Measurements from ENCODE around the gene NPIPB8.
"Not testable (repeated sequence)": the region's sequence is repeated elsewhere in the genome, so short reads cannot be mapped to it uniquely, and the experiment has no call there.

NPIPB8 gene

GRCh38 chr16:28637765-28638164 lies at the start of gene NPIPB8:
Gene NPIPB8 (plus strand): TSS chr16:28638065. CDS start chr16:28638361, 296 bp downstream.
- DNase-seq (ENCODE audit: low spot score) = not testable (repeated sequence)

- no peak for DNase-seq (ENCODE audit: low spot score)
These were observed 48.8 kb upstream of the NPIPB8 start for GRCh38 chr16:28589069-28589468.

- DNase-seq (ENCODE audit: low spot score) = no peak
These were observed 47.9 kb upstream of the NPIPB8 start for GRCh38 chr16:28589930-28590329.

DNA sequence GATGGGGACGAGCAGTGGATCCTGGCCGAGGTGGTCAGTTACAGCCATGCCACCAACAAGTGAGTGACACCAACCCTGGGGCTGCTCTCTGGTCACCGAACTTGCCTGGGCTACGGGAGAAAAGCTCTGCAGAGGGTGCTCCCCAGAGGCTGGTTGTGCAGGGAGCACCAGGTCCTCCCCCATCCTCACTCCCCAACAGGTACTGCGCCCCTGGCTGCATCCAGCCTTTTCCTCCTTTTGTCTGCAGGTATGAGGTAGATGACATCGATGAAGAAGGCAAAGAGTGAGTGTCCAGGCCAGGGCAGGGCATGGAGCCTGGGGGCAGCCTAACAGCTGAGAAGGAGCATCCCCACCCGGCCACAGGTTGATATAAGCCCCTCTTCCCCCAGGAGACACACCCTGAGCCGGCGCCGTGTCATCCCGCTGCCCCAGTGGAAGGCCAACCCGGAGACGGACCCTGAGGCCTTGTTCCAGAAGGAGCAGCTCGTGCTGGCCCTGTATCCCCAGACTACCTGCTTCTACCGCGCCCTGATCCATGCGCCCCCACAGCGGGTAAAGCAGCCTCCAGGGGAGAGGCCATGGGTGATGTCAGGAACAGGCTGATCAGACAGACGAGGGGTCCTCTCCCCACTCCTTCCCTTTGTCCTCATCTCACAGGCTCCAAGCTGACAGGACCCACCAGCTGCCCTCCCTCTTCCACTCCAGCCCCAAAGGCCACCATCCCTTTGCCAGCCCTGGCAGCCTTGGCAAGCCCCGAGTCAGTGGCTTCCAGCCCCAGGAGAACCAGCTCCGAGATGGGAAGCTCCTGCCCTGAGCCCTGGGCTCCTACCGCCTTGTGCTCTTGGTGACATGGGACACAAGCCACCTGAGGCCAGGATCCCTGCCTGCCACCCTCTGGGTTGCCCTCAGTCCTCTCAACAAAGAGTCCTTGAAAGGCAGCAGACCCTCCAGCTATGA lies 47.2 kb upstream of the NPIPB8 start:
- DNase-seq (ENCODE audit: low spot score) = no peak

DNA sequence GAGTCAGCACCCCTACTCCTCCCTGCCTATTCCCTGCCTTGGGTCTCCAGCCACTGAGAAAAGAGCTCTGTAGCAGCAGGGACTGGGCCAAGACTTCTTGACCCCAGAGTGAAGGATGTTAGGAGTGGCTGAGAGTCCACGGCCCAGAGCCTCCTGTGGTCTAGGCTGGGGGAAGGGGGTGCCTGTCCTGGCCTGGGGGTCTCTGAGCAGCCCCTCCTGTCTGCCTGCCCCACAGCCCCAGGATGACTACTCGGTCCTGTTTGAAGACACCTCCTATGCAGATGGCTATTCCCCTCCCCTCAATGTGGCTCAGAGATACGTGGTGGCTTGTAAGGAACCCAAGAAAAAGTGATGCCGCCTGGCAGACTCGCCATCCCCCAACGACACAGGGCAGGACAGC lies 46.5 kb upstream of the NPIPB8 start:
- no peak for DNase-seq (ENCODE audit: low spot score)

- no peak for DNase-seq (ENCODE audit: low spot score)
These were observed 45.4 kb upstream of the NPIPB8 start for GRCh38 chr16:28592511-28592910.

GRCh38 chr16:28592979-28593553 lies 44.8 kb upstream of the NPIPB8 start:
- no peak for DNase-seq (ENCODE audit: low spot score)

GRCh38 chr16:28595451-28595850 lies 42.4 kb upstream of the NPIPB8 start:
- not testable (repeated sequence) for DNase-seq (ENCODE audit: low spot score)

- DNase-seq (ENCODE audit: low spot score) = no peak
These were observed 41.7 kb upstream of the NPIPB8 start for GRCh38 chr16:28596115-28596630.

DNA sequence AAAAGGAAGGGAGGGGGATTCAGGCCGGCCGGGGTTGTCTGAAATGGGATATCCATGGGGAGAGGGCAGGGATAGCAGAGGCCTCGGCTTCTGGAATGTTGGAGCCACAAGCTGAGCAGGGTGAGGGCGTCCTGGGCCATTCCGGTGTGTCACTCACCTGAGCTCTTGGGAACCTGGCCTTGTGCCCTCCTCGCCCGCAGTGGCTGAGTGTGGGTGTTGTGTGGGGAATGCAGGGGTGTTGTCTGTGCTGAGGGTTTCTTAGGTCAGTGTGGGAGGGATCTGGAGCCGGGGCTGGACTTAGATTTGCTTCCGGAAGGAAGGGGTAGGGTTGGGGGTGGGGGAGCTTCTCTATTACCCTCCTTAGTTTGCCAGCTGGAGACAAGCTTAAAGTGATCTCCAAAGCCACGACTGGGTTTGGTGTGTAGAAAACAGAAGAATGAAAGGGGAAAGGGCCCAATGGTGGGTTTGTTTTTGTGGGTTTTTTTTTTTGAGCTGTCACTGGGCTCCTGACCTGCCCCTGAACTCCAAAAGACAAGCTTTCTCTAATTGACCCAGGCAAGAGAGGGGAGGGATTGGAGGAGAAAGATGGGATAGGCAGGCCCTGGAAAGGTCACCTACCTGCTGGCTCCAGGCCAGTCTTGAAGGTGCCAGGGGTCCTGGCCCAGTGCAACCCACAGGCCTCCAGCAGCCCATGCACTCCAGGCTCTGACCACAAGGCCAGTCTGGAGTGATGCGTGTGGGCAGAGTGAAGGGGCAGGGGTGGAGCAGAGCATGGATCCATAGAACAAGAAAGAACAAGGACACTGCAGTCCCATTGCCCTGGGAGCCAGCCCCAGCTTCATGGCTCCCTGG lies 40.8 kb upstream of the NPIPB8 start, which contains the start of gene SULT1A2:
Gene SULT1A2, minus strand, starts transcription at position 211 of the 852 bp plus-strand sequence. CDS start 1,120 bp downstream, outside the sequence.
- DNase-seq (ENCODE audit: low spot score) = no peak

- DNase-seq (ENCODE audit: low spot score) = no peak
These were observed 40.1 kb upstream of the NPIPB8 start for GRCh38 chr16:28597692-28598261.

DNA sequence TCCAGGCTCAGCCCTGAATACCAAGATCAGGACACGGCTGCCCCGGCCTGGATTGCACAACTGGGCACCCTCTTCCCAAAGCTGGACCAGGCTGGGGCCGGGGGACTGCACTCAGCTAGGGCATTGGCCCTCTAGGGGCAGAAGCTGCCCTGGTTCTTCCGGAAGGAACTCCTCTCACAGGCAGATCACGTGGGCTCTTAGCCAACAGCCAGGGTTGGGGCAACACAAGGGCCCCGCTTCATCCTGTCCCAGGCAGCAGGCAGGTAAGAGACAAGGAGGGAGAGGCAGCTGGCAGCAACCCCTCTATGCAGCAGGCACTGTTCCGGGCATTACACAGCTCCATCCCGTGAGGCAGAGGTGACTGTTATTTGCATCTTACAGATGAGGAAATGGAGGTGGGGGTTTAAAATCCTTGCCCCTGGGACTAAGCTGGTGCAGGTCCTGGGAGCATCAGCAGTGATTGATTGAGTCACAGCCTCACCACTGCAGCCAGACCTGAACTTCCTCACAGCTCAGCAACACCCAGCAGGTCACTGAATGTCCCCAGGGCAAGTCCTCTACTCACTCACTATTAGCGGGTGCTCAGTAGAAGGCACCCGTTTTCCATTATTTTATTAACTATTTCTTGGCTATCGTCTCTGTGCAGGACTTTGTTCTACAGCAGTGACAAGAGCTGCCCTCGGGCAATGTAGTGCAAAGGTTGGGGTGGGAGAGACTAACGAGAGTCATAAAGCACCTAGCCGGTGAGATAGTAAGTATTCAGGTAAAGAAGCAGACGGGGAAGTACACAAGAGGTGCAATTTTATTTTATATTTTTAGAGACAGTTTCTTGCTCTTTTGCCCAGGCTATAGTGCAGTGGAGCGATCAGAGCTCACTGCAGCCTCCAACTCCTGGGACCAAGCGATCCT lies 38.2 kb upstream of the NPIPB8 start:
- not testable (repeated sequence) for DNase-seq (ENCODE audit: low spot score)

- not testable (repeated sequence) for DNase-seq (ENCODE audit: low spot score)
These were observed 36.9 kb upstream of the NPIPB8 start for GRCh38 chr16:28600965-28601364.

- DNase-seq (ENCODE audit: low spot score) = not testable (repeated sequence)
These were observed 36.3 kb upstream of the NPIPB8 start for GRCh38 chr16:28601589-28601988.

DNA sequence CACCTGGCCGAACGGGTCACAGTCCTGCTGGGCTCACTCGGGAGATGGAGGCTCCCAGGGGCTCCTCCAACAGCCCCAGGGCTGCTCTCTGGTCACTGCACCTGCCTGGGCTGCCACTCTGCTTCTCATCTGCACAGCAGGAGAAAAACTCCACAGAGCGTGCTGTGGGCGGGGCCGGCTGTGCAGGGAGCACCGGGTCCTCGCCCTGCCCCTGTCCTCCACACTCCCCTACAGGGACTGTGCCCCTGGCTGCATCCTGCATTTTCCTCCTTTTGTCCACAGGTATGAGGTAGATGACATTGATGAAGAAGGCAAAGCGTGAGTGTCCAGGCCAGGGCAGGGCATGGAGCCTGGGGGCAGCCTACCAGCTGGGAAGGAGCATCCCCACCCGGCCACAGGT lies 35.8 kb upstream of the NPIPB8 start:
- not testable (repeated sequence) for DNase-seq (ENCODE audit: low spot score)

GRCh38 chr16:28602529-28602928 lies 35.3 kb upstream of the NPIPB8 start:
- DNase-seq (ENCODE audit: low spot score) = no peak

DNA sequence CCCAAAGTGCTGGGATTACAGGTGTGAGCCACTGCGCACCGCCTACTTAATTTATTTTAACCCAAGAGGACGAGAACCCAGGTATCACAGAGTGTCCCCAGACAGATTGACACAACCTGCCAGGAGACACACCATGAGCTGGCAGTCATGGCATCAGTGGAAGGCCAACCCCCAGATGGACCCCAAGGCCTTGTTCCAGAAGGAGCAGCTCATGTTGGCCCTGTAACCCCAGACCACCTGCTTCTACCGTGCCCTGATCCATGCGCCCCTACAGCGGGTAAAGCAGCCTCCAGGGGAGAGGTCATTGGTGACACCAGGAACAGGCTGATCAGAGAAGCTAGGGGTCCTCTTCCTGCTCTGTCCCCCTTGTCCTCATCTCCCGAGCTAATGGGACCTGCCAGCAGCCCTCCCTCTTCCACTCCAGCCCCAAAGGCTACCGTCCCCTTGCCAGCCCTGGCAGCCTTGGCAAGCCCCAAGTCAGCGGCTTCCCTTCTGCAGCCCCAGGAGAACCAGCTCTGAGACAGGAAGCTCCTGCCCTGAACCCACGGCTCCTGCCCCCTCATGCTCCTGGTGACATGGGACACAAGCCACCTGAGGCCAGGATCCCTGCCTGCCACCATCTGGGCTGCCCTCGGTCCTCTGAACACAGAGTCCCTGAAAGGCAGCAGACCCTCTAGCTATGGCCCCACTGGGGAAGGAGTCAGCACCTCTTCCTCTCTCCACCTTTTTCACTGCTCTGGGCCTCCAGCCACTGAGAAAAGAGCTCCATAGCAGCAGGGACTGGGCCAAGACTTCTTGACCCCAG lies 34.3 kb upstream of the NPIPB8 start:
- no peak for DNase-seq (ENCODE audit: low spot score)

GRCh38 chr16:28604186-28604565 lies 33.7 kb upstream of the NPIPB8 start:
- no peak for DNase-seq (ENCODE audit: low spot score)

DNA sequence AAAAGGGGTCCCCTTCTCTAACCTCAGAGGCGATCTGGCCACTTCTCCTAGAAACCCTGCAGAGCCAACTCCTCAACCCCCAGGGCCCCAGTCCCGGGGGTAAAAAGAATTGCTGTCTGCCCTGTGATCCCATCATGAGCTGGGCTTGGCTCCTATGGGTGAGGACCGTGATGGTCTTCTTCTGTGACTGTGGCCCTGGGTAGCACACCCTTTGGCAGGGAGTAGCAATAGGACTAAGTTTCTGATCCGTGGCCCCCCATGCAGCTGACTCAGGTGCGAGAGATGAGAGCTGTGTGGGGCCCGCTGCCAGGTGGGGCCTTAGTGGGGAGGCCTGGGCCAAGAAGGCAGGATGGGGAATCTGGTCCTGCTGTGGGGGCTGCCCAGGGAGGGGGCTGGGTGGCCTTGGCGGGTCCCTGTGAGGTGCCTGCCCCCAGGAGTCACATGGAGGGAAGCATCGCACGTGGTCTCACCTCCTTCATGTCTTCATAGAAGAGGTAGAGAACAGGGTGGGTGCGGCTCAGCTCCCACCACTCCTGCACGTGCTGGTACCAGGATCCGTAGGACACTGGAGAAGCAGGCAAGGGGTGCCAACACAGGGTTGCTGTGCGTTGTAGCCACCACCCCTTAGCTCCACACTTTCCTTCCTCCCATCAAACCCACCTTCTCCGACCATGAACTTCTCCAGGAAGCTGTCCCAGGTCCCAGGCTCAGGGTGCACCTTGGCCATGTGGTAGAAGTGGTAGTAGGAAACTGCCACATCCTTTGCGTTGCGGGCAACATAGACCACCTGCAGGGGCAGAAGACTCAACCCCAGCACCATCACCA lies 31.4 kb upstream of the NPIPB8 start:
- DNase-seq (ENCODE audit: low spot score) = no peak
